Skeletal muscle tissue (tissue), 4 donors: ENCODE data around the gene AJAP1. TPM values are rescaled to one million over a fixed set of nuclear protein-coding genes. Genes with fewer than 3 reads are reported as not detected.

Experiments used
- H3K27ac ChIP-seq: one replicate; pipeline ENCODE4 v1.7.0; 2013; ENCODE audit warnings: mild to moderate bottlenecking, low read depth, low read length, inconsistent platforms
- H3K27me3 ChIP-seq, 3 donors: one replicate each; pipeline ENCODE4 v1.7.0; 2013; ENCODE audit warnings: low read length in 3 of 3; ENCODE audit not compliant: control insufficient read depth in 3 of 3, insufficient read depth in 3 of 3
- H3K36me3 ChIP-seq, 3 donors: one replicate each; pipeline ENCODE4 v1.7.0; 2013; ENCODE audit warnings: low read length in 3 of 3; ENCODE audit not compliant: control insufficient read depth in 3 of 3, insufficient read depth in 3 of 3
- H3K4me1 ChIP-seq, 3 donors: one replicate each; pipeline ENCODE4 v1.7.0; 2013; ENCODE audit warnings: low read length in 3 of 3, mild to moderate bottlenecking in 3 of 3; ENCODE audit not compliant: control insufficient read depth in 3 of 3, insufficient read depth in 3 of 3
- H3K4me3 ChIP-seq, 3 donors: one replicate each; pipeline ENCODE4 v1.7.0; 2013; ENCODE audit warnings: low read length in 3 of 3
- H3K9ac ChIP-seq, 3 donors: one replicate each; pipeline ENCODE4 v1.7.0; 2013; ENCODE audit warnings: low read length in 3 of 3, mild to moderate bottlenecking in 3 of 3, moderate library complexity in 2 of 3, low read depth in 1 of 3
- H3K9me3 ChIP-seq, 3 donors: one replicate each; pipeline ENCODE4 v1.7.0; 2013; ENCODE audit warnings: low read length in 3 of 3; ENCODE audit not compliant: control insufficient read depth in 3 of 3
- total RNA-seq: library from RNA; depleted of rRNA; stranded (reverse); fragments of >200 nt; gene quantifications from one replicate; pipeline ENCODE4 v1.2.3, GENCODE V29; 2014
- donor health status: Osteomylitis.

The AJAP1 gene
- total RNA-seq, 1 donor from 2014 or later = 0.52 TPM

DNA sequence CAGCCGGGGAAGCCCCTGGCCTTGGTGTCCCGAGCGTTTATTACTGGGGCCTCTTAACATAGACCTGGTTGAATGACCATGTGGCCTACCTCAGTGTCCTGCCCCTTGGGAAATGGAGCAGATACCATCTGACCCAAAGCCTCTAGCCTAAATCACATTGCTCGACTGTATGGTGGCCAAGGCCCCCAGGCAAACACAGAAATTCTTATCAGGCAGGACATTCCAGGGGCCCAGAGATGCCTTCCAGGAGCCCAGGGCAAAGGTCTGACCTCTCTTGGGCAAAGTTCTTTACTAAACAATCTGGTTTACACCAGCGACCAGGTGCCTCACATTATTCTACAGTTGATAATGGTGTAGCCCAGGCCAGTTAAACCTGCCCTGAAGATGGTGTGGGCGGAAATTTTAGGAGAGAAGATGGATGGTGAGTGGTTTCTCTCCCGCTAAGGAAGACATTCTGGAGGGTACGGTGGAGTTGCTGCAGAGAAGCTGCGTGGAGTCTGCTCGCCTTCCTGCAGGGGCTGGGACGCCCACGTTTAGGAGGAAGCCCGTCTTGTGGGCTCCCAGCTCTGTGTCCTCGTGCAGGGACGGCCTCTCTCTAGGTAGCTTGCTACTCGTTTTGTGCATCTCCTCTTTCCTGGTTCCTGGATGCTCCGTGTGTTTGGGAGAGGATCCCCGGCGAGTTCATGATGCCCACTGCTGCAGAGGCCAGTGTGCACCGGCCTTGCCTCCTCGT lies 21.2 kb downstream of the AJAP1 start:
- Histone ChIP-seq H3K36me3 (no peaks in the 10 kb centered on the region), H3K27ac (no peak overlapping the region), H3K4me3 (no peak overlapping the region), H3K9ac (no peak overlapping the region), H3K27me3 (peaks cover 3 to 11% (median 4%) of the 10 kb centered on the region in 3 donors), H3K4me1 (no peaks in the 10 kb centered on the region), H3K9me3 (peaks cover 0 to 15% (median 2%) of the 10 kb centered on the region in 3 donors)

DNA sequence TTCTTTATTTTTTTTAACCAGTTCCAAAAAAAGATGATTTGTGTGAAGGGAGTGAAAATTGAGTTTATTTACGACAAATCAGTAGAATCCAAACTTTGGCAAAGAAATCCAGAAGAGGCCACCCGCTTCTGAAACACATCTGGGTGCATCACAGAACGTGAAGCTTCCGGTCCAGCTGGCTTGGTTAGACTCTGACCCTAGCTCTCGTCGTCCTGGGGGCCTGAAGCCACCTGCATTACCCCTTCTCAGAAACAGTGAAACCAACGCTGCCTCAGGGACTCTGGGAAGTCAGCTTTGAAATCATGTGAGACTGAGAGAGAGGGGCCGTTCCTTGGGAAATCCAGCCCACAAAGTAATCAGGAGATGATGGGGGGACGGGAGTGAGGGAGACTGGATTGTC lies 21.8 kb downstream of the AJAP1 start:
- Histone ChIP-seq H3K9ac (no peak overlapping the region), H3K27me3 (peaks cover 3 to 11% (median 4%) of the 10 kb centered on the region in 3 donors)

GRCh38 chr1:4677608-4678007 lies 23.2 kb downstream of the AJAP1 start:
- Histone ChIP-seq H3K27me3 (peaks cover 0 to 11% (median 1%) of the 10 kb centered on the region in 3 donors), H3K4me1 (no peaks in the 10 kb centered on the region), H3K36me3 (no peaks in the 10 kb centered on the region), H3K9me3 (peaks cover 0 to 16% (median 2%) of the 10 kb centered on the region in 3 donors), H3K9ac (no peak overlapping the region), H3K4me3 (no peak overlapping the region), H3K27ac (no peak overlapping the region)

More for the DNA sequence above, 21.8 kb downstream of the AJAP1 start:
- H3K4me3 ChIP-seq = no peak overlapping the region
- H3K9me3 ChIP-seq = peaks cover 0 to 16% (median 2%) of the 10 kb centered on the region in 3 donors
- no peaks in the 10 kb centered on the region for H3K4me1 ChIP-seq
- H3K27ac ChIP-seq = no peak overlapping the region
- no peaks in the 10 kb centered on the region for H3K36me3 ChIP-seq

GRCh38 chr1:4678066-4678717 lies 23.8 kb downstream of the AJAP1 start:
- Histone ChIP-seq H3K27ac (no peak overlapping the region), H3K4me3 (no peak overlapping the region), H3K4me1 (no peaks in the 10 kb centered on the region), H3K27me3 (peaks cover 0 to 9% (median 0%) of the 10 kb centered on the region in 3 donors), H3K36me3 (no peaks in the 10 kb centered on the region), H3K9me3 (peaks cover 0 to 16% (median 2%) of the 10 kb centered on the region in 3 donors), H3K9ac (no peak overlapping the region)

DNA sequence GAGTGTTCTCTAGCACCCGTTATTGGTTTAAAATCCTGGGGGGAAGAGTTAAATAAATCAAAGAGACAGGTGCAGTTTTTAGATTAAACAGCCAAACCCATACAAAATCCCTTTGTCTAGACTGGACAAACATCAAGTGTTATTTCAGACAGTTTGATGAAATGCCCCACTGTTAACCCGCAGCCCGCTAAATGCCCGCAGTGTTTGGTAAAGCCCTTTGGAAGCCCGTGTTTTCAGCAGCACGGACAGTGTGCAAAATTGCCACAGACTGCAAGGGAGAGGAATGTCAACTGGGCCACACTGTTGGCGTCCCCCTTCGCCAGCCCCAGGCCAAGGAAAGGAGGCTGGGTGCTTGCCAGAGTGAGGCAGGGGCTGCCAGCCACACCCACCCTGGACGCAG lies 26.6 kb downstream of the AJAP1 start:
- Histone ChIP-seq H3K9me3 (peaks cover 0 to 16% (median 2%) of the 10 kb centered on the region in 3 donors), H3K9ac (no peak overlapping the region), H3K4me1 (no peaks in the 10 kb centered on the region), H3K36me3 (no peaks in the 10 kb centered on the region), H3K4me3 (no peak overlapping the region), H3K27me3 (peaks cover 0 to 20% (median 0%) of the 10 kb centered on the region in 3 donors), H3K27ac (no peak overlapping the region)

DNA sequence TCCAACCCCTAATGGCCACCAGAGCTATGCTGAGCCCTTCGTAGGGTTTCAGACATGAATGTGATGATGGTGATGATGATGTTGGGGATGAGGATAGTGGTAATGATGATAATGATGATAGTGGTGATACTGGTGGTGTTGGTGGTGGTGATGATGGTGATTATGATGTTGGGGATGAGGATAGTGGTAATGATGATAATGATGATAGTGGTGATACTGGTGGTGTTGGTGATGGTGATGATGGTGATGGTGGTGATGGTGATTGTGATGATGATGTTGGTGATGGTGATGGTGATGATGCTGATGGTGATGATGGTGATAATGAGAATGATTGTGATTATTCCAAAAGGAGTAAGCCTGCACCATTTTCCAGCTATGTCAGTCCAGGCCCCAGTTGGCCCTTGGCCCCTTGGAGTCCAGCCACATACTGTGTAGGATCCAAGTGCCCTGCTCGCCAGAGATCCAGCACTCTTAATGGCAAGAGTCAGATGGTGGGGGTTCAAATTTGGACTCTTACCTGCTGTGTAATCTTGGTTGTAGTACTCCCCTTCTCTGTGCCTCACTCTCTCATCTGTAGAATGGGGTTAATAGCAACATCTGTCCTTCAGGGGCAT lies 28.3 kb downstream of the AJAP1 start:
- H3K27me3 ChIP-seq = peaks cover 0 to 18% (median 6%) of the 10 kb centered on the region in 3 donors
- no peaks in the 10 kb centered on the region for H3K4me1 ChIP-seq
- H3K9ac ChIP-seq = no peak overlapping the region
- H3K9me3 ChIP-seq = peaks cover 0 to 15% (median 2%) of the 10 kb centered on the region in 3 donors
- H3K36me3 ChIP-seq = no peaks in the 10 kb centered on the region
- no peak overlapping the region for H3K27ac ChIP-seq
- no peak overlapping the region for H3K4me3 ChIP-seq

GRCh38 chr1:4684136-4684535 lies 29.7 kb downstream of the AJAP1 start:
- H3K4me1 ChIP-seq = no peaks in the 10 kb centered on the region
- no peak overlapping the region for H3K9ac ChIP-seq
- no peaks in the 10 kb centered on the region for H3K36me3 ChIP-seq
- no peak overlapping the region for H3K27ac ChIP-seq
- no peak overlapping the region for H3K4me3 ChIP-seq
- H3K27me3 ChIP-seq = peaks cover 4 to 26% (median 9%) of the 10 kb centered on the region in 3 donors
- peaks cover 0 to 6% (median 2%) of the 10 kb centered on the region in 3 donors for H3K9me3 ChIP-seq

DNA sequence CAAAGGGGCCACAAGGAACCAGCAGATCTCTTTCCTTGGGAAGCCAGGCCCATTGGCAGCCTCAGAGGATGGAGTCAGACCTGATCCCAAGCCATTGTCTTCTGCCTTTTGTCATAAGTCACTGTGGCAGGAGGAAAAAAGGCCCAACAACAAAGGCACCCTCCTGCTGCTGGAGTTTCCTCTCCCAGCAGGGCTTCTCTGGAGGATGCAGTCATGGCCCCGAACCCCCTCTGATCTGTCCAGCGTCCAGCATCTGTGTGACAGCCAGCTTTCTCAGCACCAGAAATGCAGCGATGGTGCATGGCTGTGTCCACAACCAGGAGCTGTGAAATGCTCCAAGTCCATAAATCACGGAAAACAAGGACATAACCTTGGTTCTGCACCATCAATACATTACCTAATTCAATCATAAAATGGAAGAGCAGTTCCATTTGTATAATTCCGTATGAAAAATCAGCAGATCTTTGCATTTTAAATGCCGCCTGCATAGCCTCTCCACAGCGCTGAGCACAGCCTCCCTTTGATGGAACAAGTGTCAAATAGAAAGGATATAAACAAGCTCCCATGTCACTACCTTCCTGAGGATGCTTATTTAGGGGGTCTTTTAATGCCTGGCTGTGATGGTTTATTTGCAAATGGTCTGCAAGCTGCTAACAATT lies 30.6 kb downstream of the AJAP1 start:
- H3K4me3 ChIP-seq = no peak overlapping the region
- no peaks in the 10 kb centered on the region for H3K36me3 ChIP-seq
- H3K9ac ChIP-seq = no peak overlapping the region
- peaks cover 4 to 30% (median 9%) of the 10 kb centered on the region in 3 donors for H3K27me3 ChIP-seq
- H3K4me1 ChIP-seq = no peaks in the 10 kb centered on the region
- peaks cover 0 to 5% (median 2%) of the 10 kb centered on the region in 3 donors for H3K9me3 ChIP-seq
- H3K27ac ChIP-seq = no peak overlapping the region

- peaks cover 4 to 30% (median 9%) of the 10 kb centered on the region in 3 donors for H3K27me3 ChIP-seq
These were observed 31.1 kb downstream of the AJAP1 start for GRCh38 chr1:4685523-4685865.

More at GRCh38 chr1:4685523-4685865, 31.1 kb downstream of the AJAP1 start:
- Histone ChIP-seq H3K4me1 (no peaks in the 10 kb centered on the region), H3K36me3 (no peaks in the 10 kb centered on the region), H3K4me3 (no peak overlapping the region), H3K9me3 (peaks cover 0 to 2% (median 0%) of the 10 kb centered on the region in 3 donors), H3K27ac (no peak overlapping the region), H3K9ac (no peak overlapping the region)
